Ishikawa (cell line): ENCODE data around the gene PFKFB4.

ENCODE experiments used
- CREB1 ChIP-seq: IDR thresholded peaks from 2 replicates; pipeline ENCODE4 v1.6.1; 2012; ENCODE audit warnings: low read depth
- EP300 ChIP-seq: IDR thresholded peaks from 2 replicates; pipeline ENCODE4 v1.6.1; 2012; ENCODE audit warnings: borderline replicate concordance
- FOXM1 ChIP-seq: IDR thresholded peaks from 2 replicates; pipeline ENCODE4 v1.6.1; 2012; ENCODE audit warnings: low read depth, borderline replicate concordance
- RAD21 ChIP-seq: IDR thresholded peaks from 2 replicates; pipeline ENCODE4 v1.6.1; 2012; ENCODE audit warnings: low read depth
- TAF1 ChIP-seq: IDR thresholded peaks from 2 replicates; pipeline ENCODE4 v1.6.1; 2012; ENCODE audit warnings: low read depth, mild to moderate bottlenecking
- YY1 ChIP-seq: IDR thresholded peaks from 2 replicates; pipeline ENCODE4 v1.6.1; 2012; ENCODE audit warnings: low read depth
- ZBTB7A ChIP-seq: IDR thresholded peaks from 2 replicates; pipeline ENCODE4 v1.6.1; 2012; ENCODE audit warnings: low read depth
- TF ChIP-seq, protein P1 (sequence below): IDR thresholded peaks from 2 replicates; pipeline ENCODE4 v1.6.1; 2012
- TF ChIP-seq, protein P2 (sequence below): IDR thresholded peaks from 2 replicates; pipeline ENCODE4 v1.6.1; 2012; ENCODE audit warnings: low read depth, mild to moderate bottlenecking

DNA sequence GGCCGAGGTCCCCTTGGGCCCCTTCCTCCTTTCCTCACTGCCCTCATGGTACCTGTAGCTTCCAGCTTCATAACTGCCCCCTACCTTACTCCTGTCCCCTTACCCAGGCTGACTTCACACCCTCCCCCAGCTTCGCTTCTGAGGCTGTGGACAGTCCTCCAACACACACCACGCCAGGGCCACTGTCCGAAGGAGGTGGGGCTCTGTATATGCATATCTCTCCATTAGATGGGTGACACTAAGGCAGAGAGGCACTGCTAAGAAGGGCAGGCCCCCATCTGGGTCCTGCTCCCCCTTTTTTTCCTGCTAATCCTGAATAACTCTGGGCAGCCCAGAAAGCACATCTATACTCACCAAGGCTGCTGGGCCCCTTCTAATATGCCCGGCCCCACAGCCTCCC is 39.6 kb upstream of the PFKFB4 start:
- no peak for TF ChIP-seq RAD21
- TF ChIP-seq, protein P1, sequence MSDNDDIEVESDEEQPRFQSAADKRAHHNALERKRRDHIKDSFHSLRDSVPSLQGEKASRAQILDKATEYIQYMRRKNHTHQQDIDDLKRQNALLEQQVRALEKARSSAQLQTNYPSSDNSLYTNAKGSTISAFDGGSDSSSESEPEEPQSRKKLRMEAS, result no peak
- no peak for TF ChIP-seq CREB1
- TF ChIP-seq, protein P2, sequence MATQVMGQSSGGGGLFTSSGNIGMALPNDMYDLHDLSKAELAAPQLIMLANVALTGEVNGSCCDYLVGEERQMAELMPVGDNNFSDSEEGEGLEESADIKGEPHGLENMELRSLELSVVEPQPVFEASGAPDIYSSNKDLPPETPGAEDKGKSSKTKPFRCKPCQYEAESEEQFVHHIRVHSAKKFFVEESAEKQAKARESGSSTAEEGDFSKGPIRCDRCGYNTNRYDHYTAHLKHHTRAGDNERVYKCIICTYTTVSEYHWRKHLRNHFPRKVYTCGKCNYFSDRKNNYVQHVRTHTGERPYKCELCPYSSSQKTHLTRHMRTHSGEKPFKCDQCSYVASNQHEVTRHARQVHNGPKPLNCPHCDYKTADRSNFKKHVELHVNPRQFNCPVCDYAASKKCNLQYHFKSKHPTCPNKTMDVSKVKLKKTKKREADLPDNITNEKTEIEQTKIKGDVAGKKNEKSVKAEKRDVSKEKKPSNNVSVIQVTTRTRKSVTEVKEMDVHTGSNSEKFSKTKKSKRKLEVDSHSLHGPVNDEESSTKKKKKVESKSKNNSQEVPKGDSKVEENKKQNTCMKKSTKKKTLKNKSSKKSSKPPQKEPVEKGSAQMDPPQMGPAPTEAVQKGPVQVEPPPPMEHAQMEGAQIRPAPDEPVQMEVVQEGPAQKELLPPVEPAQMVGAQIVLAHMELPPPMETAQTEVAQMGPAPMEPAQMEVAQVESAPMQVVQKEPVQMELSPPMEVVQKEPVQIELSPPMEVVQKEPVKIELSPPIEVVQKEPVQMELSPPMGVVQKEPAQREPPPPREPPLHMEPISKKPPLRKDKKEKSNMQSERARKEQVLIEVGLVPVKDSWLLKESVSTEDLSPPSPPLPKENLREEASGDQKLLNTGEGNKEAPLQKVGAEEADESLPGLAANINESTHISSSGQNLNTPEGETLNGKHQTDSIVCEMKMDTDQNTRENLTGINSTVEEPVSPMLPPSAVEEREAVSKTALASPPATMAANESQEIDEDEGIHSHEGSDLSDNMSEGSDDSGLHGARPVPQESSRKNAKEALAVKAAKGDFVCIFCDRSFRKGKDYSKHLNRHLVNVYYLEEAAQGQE, result no peak
- TF ChIP-seq YY1, result no peak
- TF ChIP-seq EP300, result no peak
- no peak for TF ChIP-seq ZBTB7A
- no peak for TF ChIP-seq TAF1
- TF ChIP-seq FOXM1, result no peak
